HCT116 (cell line): ENCODE results near the gene THAP3. TPM values are rescaled to one million over a fixed set of nuclear protein-coding genes. Genes with fewer than 3 reads are reported as not detected.

Experiments
- ATAC-seq: fragments of 200-7000 bp; cut with Tn5 transposase; 2 replicates; pipeline ENCODE4 v1.9.1; 2020; ENCODE audit warnings: mild to moderate bottlenecking, moderate library complexity
- BruUV-seq: library from RNA; stranded (reverse); fragments of 400-500 nt; replicated peaks from 2 replicates; lab custom pipeline; 2021; lab: Mats Ljungman, UMichigan
- CTCF ChIA-PET: fragments of 300-600 bp; sonication (Branson Sonifier 250); formaldehyde crosslinking; loops from one replicate; lab custom pipeline; 2021; ENCODE audit warnings: antibody characterized with exemption; lab: Charles Lee
- POLR2A ChIA-PET: fragments of 300-600, 350-600 bp; sonication (Branson Sonifier 250); formaldehyde crosslinking; loops from one replicate; lab custom pipeline; 2021; ENCODE audit warnings: antibody characterized with exemption; lab: Charles Lee
- RAD21 ChIA-PET, 2 experiments: fragments of 300-600 bp; sonication (Branson Sonifier 250); formaldehyde crosslinking; loops; one replicate each; lab custom pipeline; 2023; ENCODE audit warnings: low total read pairs in 2 of 2; ENCODE audit not compliant: uncharacterized antibody in 2 of 2, unreplicated experiment in 2 of 2, low non-redundant PET in 1 of 2; lab: Charles Lee
- DNase-seq: peaks from one replicate; pipeline ENCODE4 v3.0.0-alpha.2; 2010; ENCODE audit warnings: low read depth, low spot score
- H2AFZ ChIP-seq: fragments of 200-600 bp; shearing (Covaris generic), sonication (generic); 2 replicates; pipeline ENCODE4 v1.6.1; 2017; ENCODE audit warnings: low read depth, mixed run types, mixed read lengths, antibody characterized with exemption, low read length; ENCODE audit not compliant: poor library complexity, severe bottlenecking
- H3K27ac ChIP-seq: 2 replicates; pipeline ENCODE4 v1.5.1; 2012; ENCODE audit warnings: low read depth, low read length
- H3K27me3 ChIP-seq: fragments of 200-600 bp; sonication (generic); 2 replicates; pipeline ENCODE4 v1.6.1; 2016; ENCODE audit warnings: mixed run types, low read length, mixed read lengths; ENCODE audit not compliant: insufficient read depth
- H3K36me3 ChIP-seq, 2 experiments: fragments of 200-500 bp in 1 of 2; fragments of 200-600 bp in 1 of 2; sonication (Bioruptor generic) in 1 of 2; sonication (generic) in 1 of 2; 2 replicates each; pipeline versions ENCODE4 v1.5.1 to v1.6.1; 2014 to 2016; ENCODE audit warnings: low read length in 2 of 2, inconsistent platforms in 1 of 2, mixed read lengths in 1 of 2, mixed run types in 1 of 2; ENCODE audit not compliant: insufficient read depth in 2 of 2, control insufficient read depth in 1 of 2
- H3K4me1 ChIP-seq, 2 experiments: fragments of 200-600 bp in 1 of 2; sonication (generic) in 1 of 2; 2 replicates each; pipeline versions ENCODE4 v1.5.1 to v1.6.1; 2012 to 2017; ENCODE audit warnings: low read length in 2 of 2, inconsistent platforms in 1 of 2, mild to moderate bottlenecking in 1 of 2, mixed read lengths in 1 of 2, mixed run types in 1 of 2, moderate library complexity in 1 of 2; ENCODE audit not compliant: insufficient read depth in 2 of 2, control insufficient read depth in 1 of 2
- H3K4me2 ChIP-seq: fragments of 200-600 bp; sonication (generic); 2 replicates; pipeline ENCODE4 v1.6.1; 2017; ENCODE audit warnings: mixed run types, low read length, mixed read lengths
- H3K4me3 ChIP-seq, 2 experiments: fragments of 200-600 bp in 1 of 2; sonication (generic) in 1 of 2; replicated peaks in 1 of 2; 2 replicates each; pipeline ENCODE4 v1.5.1; 2011 to 2016; ENCODE audit warnings: low read length in 2 of 2, control low read depth in 1 of 2, low read depth in 1 of 2, mild to moderate bottlenecking in 1 of 2, mixed read lengths in 1 of 2, mixed run types in 1 of 2
- H3K79me2 ChIP-seq: fragments of 200-600 bp; sonication (generic); 2 replicates; pipeline ENCODE4 v1.6.1; 2017; ENCODE audit warnings: mild to moderate bottlenecking, mixed run types, low read length, moderate library complexity, mixed read lengths; ENCODE audit not compliant: insufficient read depth
- H3K9ac ChIP-seq: fragments of 200-600 bp; sonication (generic); 2 replicates; pipeline ENCODE4 v1.6.1; 2016; ENCODE audit warnings: low read length, mixed read lengths
- H3K9me2 ChIP-seq: fragments of 200-600 bp; sonication (generic), shearing (Covaris generic); 2 replicates; pipeline ENCODE4 v1.6.1; 2017; ENCODE audit warnings: mixed run types, mild to moderate bottlenecking, moderate library complexity; ENCODE audit not compliant: insufficient read depth
- H3K9me3 ChIP-seq, 2 experiments: fragments of 200-500 bp in 1 of 2; fragments of 200-600 bp in 1 of 2; sonication (Bioruptor generic) in 1 of 2; sonication (generic) in 1 of 2; 2 replicates each; pipeline ENCODE4 v1.6.1; 2014 to 2017; ENCODE audit warnings: low read length in 2 of 2, mixed read lengths in 2 of 2, inconsistent platforms in 1 of 2, low read depth in 1 of 2, mild to moderate bottlenecking in 1 of 2, mixed run types in 1 of 2, moderate library complexity in 1 of 2; ENCODE audit not compliant: control insufficient read depth in 1 of 2, insufficient read depth in 1 of 2
- H4K20me1 ChIP-seq: fragments of 200-600 bp; sonication (generic), shearing (Covaris generic); 2 replicates; pipeline ENCODE4 v1.6.1; 2017; ENCODE audit warnings: mixed run types, mild to moderate bottlenecking, moderate library complexity; ENCODE audit not compliant: insufficient read depth
- CBX3 ChIP-seq: IDR thresholded peaks from 2 replicates; pipeline ENCODE4 v1.6.1; 2012; ENCODE audit warnings: low read depth
- ELF1 ChIP-seq: IDR thresholded peaks from 2 replicates; pipeline ENCODE4 v1.6.1; 2012; ENCODE audit warnings: low read depth, borderline replicate concordance
- EZH2 ChIP-seq: fragments of 200-600 bp; sonication (generic); IDR thresholded peaks from 2 replicates; pipeline ENCODE4 v1.6.1; 2017; ENCODE audit warnings: antibody characterized with exemption, mixed run types
- EZH2phosphoT487 ChIP-seq: fragments of 200-600 bp; IDR thresholded peaks from 2 replicates; pipeline ENCODE4 v1.6.1; 2018; ENCODE audit warnings: antibody characterized with exemption, borderline replicate concordance
- FOSL1 ChIP-seq: IDR thresholded peaks from 2 replicates; pipeline ENCODE4 v1.6.1; 2012; ENCODE audit warnings: low read depth
- JUND ChIP-seq: IDR thresholded peaks from 2 replicates; pipeline ENCODE4 v1.6.1; 2012
- POLR2A ChIP-seq: IDR thresholded peaks from 2 replicates; pipeline ENCODE4 v1.7.0; 2011; ENCODE audit warnings: borderline replicate concordance; ENCODE audit not compliant: insufficient read depth, insufficient read length; ENCODE audit errors: extremely low read depth
- RAD21 ChIP-seq: IDR thresholded peaks from 2 replicates; pipeline ENCODE4 v1.6.1; 2012; ENCODE audit warnings: low read depth, mild to moderate bottlenecking
- SIN3A ChIP-seq: IDR thresholded peaks from 2 replicates; pipeline ENCODE4 v1.6.1; 2012; ENCODE audit warnings: low read depth
- SP1 ChIP-seq: IDR thresholded peaks from 2 replicates; pipeline ENCODE4 v1.6.1; 2012; ENCODE audit warnings: low read depth
- SRF ChIP-seq: IDR thresholded peaks from 2 replicates; pipeline ENCODE4 v1.6.1; 2012; ENCODE audit warnings: low read depth
- TCF7L2 ChIP-seq: IDR thresholded peaks from 2 replicates; pipeline ENCODE4 v1.7.0; 2011; ENCODE audit warnings: borderline replicate concordance, inconsistent platforms; ENCODE audit not compliant: insufficient read depth, insufficient read length; ENCODE audit errors: extremely low read depth
- ZFX ChIP-seq: fragments of 450-650 bp; IDR thresholded peaks from 2 replicates; pipeline ENCODE4 v1.6.1; 2017
- ZNF274 ChIP-seq: fragments of 200-500 bp; sonication (Bioruptor generic); IDR thresholded peaks from 2 replicates; pipeline ENCODE4 v1.6.1; 2014; ENCODE audit warnings: mild to moderate bottlenecking, low read depth, low read length, inconsistent platforms
- intact Hi-C: fragments of 100-400 bp; cut with micrococcal nuclease; formaldehyde crosslinking; loops from 2 replicates; pipeline ENCODE4 v1.10.0; 2022
- total RNA-seq: library from RNA; stranded (reverse); gene quantifications from one replicate; pipeline ENCODE4 v1.2.1, GENCODE V29; 2021; ENCODE audit not compliant: unreplicated experiment
- TF ChIP-seq, protein P1 (sequence below): IDR thresholded peaks from 2 replicates; pipeline ENCODE4 v1.6.1; 2011; ENCODE audit warnings: mild to moderate bottlenecking, low read length, moderate library complexity; ENCODE audit not compliant: insufficient replicate concordance; ENCODE audit errors: extremely low read depth
- TF ChIP-seq, protein P2 (sequence below): IDR thresholded peaks from 2 replicates; pipeline ENCODE4 v1.6.1; 2012
- TF ChIP-seq, protein P3 (sequence below), 3 experiments: fragments of 200-600 bp in 1 of 3; sonication (generic) in 1 of 3; IDR thresholded peaks in 2 of 3; conservative IDR thresholded peaks in 1 of 3; 2 replicates each; pipeline ENCODE4 v1.5.1; 2012 to 2017; ENCODE audit warnings: low read depth in 2 of 3, low read length in 2 of 3, antibody characterized with exemption in 1 of 3, borderline replicate concordance in 1 of 3, control low read depth in 1 of 3, mild to moderate bottlenecking in 1 of 3, mixed read lengths in 1 of 3, mixed run types in 1 of 3, moderate library complexity in 1 of 3; ENCODE audit not compliant: insufficient read depth in 1 of 3

Gene THAP3
- total RNA-seq, 1 experiment from 2014 or later = 23.1 TPM

DNA sequence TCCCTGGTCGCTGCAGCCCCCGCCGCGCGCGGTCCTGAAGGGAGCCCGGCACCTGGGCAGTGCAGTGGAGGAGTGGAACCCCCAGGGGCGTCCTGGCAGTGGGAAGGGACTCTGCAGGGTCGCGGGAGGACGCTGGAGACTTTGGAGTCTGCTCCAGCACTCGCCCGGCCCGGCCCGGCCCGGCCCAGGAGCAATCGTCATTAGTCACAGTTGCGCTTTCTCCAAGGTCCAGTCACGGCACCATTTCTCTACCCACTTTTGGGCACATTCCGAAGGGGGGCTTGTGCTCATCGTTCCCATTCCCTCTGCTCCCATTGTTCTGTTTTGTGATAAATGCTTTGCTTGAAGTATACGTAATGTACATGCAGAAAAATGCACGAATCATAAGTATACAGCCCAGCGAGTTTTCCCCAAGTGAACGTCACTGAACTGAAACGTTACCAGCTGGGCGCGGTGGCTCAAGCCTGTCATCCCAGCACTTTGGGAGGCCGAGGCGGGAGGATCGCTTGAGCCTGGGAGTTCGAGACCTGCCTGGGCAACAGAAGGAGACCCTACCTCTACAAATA is 999 bp downstream of the THAP3 start:
- peaks cover 0 to 18% of the 10 kb centered on the region in 2 experiments; a peak in 2 of 4 replicates for H3K4me1 ChIP-seq
- POLR2A ChIA-PET = interaction anchor here (1.2 kb wide), 1 partner anchor 24 kb away, joined by 3 read pairs; no protein-coding TSS in a partner anchor
- CTCF ChIA-PET = no interaction called here
- RAD21 ChIA-PET = no interaction called here
- H3K9me2 ChIP-seq = no peaks in the 10 kb centered on the region
- peak overlapping the region; percentile 85 for H3K27ac ChIP-seq
- no peaks in the 10 kb centered on the region for H4K20me1 ChIP-seq
- H3K4me2 ChIP-seq = peak overlapping the region; percentile 86
- no peak for TF ChIP-seq SRF
- peak; percentile 87; the same call in 1 of the 2 replicates for TF ChIP-seq ZFX
- TF ChIP-seq EZH2phosphoT487 = no peak
- peak overlapping the region; percentile 79 to 96 for H3K4me3 ChIP-seq
- intact Hi-C loops = no loop called here
- BruUV-seq = no TSS peak
- DNase-seq (no peak), ATAC-seq (peak; percentile 4; the same call in 1 of the 2 replicates)
- H3K79me2 ChIP-seq = peaks cover 59% of the 10 kb centered on the region
- no peak overlapping the region for H2AFZ ChIP-seq
- H3K9ac ChIP-seq = peak overlapping the region; percentile 85
- H3K36me3 ChIP-seq = peaks cover 20 to 25% of the 10 kb centered on the region in 2 experiments; a peak in 3 of 4 replicates
- no peaks in the 10 kb centered on the region for H3K27me3 ChIP-seq
- H3K9me3 ChIP-seq = no peaks in the 10 kb centered on the region

DNA sequence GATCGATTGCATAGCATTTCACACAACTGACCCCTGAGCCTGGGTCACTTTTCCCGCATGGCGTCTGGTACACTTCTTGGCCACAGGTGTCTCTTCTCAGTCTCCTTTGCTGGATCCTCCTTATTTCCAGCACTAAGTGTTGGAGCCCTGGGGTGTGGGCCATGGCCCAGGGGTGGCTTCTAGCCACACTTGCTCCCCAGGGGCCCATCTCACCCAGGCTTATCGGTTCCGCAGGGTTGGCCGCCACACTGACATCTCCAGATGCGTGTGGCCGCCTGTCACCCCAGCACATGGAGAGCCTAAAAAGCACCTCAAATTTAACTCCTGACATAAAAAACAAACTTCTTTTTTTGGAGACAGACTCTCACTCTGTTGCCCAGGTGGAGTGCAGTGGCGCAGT is 2.4 kb downstream of the THAP3 start:
- H3K4me2 ChIP-seq = no peak overlapping the region
- DNase-seq (no peak), ATAC-seq (no peak)
- H3K4me1 ChIP-seq = peaks cover 0 to 18% of the 10 kb centered on the region in 2 experiments; a peak in 2 of 4 replicates
- H3K9me2 ChIP-seq = no peaks in the 10 kb centered on the region
- no peak overlapping the region for H3K27ac ChIP-seq
- no peak overlapping the region for H2AFZ ChIP-seq
- H3K79me2 ChIP-seq = peaks cover 48% of the 10 kb centered on the region
- no peaks in the 10 kb centered on the region for H3K27me3 ChIP-seq
- ChIA-PET RAD21 (no interaction called here), POLR2A (no interaction called here), CTCF (no interaction called here)
- intact Hi-C loops = no loop called here
- BruUV-seq = no TSS peak
- no peak overlapping the region for H3K9ac ChIP-seq
- peaks cover 13 to 17% of the 10 kb centered on the region in 2 experiments; a peak in 3 of 4 replicates for H3K36me3 ChIP-seq
- H3K4me3 ChIP-seq = no peak overlapping the region
- H3K9me3 ChIP-seq = no peaks in the 10 kb centered on the region
- TF ChIP-seq EZH2phosphoT487 (no peak), EZH2 (no peak), SP1 (no peak), RAD21 (no peak), FOSL1 (no peak), POLR2A (no peak), SIN3A (no peak), ZNF274 (no peak), ZFX (no peak), ELF1 (no peak), TCF7L2 (no peak), CBX3 (no peak), JUND (no peak)
- TF ChIP-seq, protein P1, sequence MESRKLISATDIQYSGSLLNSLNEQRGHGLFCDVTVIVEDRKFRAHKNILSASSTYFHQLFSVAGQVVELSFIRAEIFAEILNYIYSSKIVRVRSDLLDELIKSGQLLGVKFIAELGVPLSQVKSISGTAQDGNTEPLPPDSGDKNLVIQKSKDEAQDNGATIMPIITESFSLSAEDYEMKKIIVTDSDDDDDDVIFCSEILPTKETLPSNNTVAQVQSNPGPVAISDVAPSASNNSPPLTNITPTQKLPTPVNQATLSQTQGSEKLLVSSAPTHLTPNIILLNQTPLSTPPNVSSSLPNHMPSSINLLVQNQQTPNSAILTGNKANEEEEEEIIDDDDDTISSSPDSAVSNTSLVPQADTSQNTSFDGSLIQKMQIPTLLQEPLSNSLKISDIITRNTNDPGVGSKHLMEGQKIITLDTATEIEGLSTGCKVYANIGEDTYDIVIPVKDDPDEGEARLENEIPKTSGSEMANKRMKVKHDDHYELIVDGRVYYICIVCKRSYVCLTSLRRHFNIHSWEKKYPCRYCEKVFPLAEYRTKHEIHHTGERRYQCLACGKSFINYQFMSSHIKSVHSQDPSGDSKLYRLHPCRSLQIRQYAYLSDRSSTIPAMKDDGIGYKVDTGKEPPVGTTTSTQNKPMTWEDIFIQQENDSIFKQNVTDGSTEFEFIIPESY = no peak
- TF ChIP-seq, protein P2, sequence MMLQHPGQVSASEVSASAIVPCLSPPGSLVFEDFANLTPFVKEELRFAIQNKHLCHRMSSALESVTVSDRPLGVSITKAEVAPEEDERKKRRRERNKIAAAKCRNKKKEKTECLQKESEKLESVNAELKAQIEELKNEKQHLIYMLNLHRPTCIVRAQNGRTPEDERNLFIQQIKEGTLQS = no peak
- TF ChIP-seq, protein P3, sequence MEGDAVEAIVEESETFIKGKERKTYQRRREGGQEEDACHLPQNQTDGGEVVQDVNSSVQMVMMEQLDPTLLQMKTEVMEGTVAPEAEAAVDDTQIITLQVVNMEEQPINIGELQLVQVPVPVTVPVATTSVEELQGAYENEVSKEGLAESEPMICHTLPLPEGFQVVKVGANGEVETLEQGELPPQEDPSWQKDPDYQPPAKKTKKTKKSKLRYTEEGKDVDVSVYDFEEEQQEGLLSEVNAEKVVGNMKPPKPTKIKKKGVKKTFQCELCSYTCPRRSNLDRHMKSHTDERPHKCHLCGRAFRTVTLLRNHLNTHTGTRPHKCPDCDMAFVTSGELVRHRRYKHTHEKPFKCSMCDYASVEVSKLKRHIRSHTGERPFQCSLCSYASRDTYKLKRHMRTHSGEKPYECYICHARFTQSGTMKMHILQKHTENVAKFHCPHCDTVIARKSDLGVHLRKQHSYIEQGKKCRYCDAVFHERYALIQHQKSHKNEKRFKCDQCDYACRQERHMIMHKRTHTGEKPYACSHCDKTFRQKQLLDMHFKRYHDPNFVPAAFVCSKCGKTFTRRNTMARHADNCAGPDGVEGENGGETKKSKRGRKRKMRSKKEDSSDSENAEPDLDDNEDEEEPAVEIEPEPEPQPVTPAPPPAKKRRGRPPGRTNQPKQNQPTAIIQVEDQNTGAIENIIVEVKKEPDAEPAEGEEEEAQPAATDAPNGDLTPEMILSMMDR (IDR thresholded peaks at IDR 0.05 in 2 of 3, conservative IDR thresholded peaks at IDR 0.05 in 1 of 3; ENCODE audit: borderline replicate concordance in 1 of 3, insufficient read depth in 1 of 3, low read depth in 2 of 3, low read length in 2 of 3) = no peak
- H4K20me1 ChIP-seq = no peaks in the 10 kb centered on the region
